BLaER1 (cell line): ENCODE measurements around the gene APC2.

ENCODE experiments used
- H3K27ac ChIP-seq: shearing (Covaris generic); formaldehyde crosslinking; 2 replicates; pipeline ENCODE4 v1.8.1; 2022
- H3K27me3 ChIP-seq: shearing (Covaris generic); formaldehyde crosslinking; 2 replicates; pipeline ENCODE4 v1.8.1; 2022
- H3K36me3 ChIP-seq: shearing (Covaris generic); formaldehyde crosslinking; 2 replicates; pipeline ENCODE4 v1.8.1; 2022
- H3K4me1 ChIP-seq: shearing (Covaris generic); formaldehyde crosslinking; 2 replicates; pipeline ENCODE4 v1.8.1; 2022
- H3K4me2 ChIP-seq: shearing (Covaris generic); formaldehyde crosslinking; 2 replicates; pipeline ENCODE4 v1.8.1; 2022
- H3K4me3 ChIP-seq: shearing (Covaris generic); formaldehyde crosslinking; 2 replicates; pipeline ENCODE4 v1.8.1; 2022
- H3K9ac ChIP-seq: shearing (Covaris generic); formaldehyde crosslinking; 2 replicates; pipeline ENCODE4 v1.8.1; 2022
- H3K9me3 ChIP-seq: shearing (Covaris generic); formaldehyde crosslinking; 2 replicates; pipeline ENCODE4 v1.8.1; 2022
- H4K20me1 ChIP-seq: shearing (Covaris generic); formaldehyde crosslinking; 2 replicates; pipeline ENCODE4 v1.8.1; 2022
- Cebpa-rat ChIP-seq: shearing (Covaris generic); IDR thresholded peaks from 2 replicates; pipeline ENCODE4 v1.8.1; 2022

Gene APC2

DNA sequence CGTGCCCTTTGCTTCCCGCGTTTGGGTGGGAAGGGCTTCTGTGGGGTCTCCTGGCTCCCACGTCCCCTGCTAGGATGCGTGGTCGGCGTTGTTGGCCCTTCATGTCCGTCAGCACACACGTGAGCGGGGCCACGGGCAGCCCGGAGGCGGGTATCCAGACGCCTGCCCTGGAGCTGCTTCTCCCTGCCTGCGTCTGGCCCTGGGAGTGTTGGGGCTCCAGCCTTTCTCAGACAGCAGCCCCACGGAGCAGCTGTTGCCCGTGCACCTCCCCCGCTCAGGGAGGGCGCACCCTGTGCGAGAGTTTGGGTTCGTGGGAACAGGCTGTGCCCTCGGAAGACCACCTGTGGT is 28.0 kb upstream of the APC2 start:
- Histone ChIP-seq H3K4me1 (peaks cover 58% of the 10 kb centered on the region), H3K4me2 (no peak overlapping the region), H3K9me3 (no peaks in the 10 kb centered on the region), H4K20me1 (peaks cover 100% of the 10 kb centered on the region), H3K4me3 (no peak overlapping the region), H3K27ac (no peak overlapping the region), H3K9ac (peak overlapping the region; percentile 35; the same call in 1 of the 2 replicates), H3K36me3 (peaks cover 88% of the 10 kb centered on the region), H3K27me3 (no peaks in the 10 kb centered on the region)
- TF ChIP-seq Cebpa-rat: no peak

DNA sequence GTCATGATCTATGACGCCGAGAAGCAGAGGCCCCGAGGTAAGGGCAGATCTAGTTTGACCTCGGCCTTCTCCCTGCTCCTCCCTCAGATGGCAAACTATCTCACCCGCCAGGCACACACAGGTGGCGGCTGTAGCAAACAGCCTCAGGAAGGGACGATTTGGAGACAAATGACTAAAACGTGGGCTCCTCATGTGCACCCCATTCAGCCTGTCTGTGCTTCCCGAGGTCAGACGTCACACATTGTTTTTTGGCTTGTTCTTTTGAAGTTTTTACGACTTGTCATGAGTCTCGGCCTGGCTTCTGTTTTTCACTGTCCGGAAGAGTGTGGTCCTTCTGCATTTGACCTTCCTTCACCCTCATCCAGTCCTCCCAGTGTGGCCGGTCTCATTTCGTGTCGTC is 27.6 kb upstream of the APC2 start:
- Histone ChIP-seq H3K27ac (no peak overlapping the region), H3K9ac (peak overlapping the region; percentile 35; the same call in 1 of the 2 replicates), H3K36me3 (peaks cover 84% of the 10 kb centered on the region), H4K20me1 (peaks cover 100% of the 10 kb centered on the region), H3K4me3 (no peak overlapping the region), H3K9me3 (no peaks in the 10 kb centered on the region), H3K27me3 (no peaks in the 10 kb centered on the region), H3K4me1 (peaks cover 62% of the 10 kb centered on the region), H3K4me2 (peak overlapping the region; percentile 83; the same call in 1 of the 2 replicates)
- no peak for TF ChIP-seq Cebpa-rat

DNA sequence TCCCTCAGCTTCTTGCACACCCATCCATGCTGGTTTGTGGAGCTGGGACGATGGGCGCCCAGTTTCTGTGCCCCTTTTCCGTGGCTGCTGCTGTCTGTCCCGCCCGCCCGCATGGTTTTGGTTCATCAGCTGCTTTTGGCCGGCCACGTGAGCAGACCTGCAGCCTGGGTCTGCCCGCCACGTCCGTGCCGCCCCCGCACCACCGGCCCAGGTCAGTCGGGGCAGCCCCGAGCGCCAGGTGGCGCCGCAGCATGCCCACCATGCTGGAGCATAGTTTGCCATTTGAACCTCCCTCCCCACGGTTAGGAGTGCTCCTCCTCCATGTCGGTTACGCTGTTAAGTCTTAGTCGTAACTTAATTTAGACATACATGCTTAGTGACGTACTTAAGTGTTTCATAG is 27.0 kb upstream of the APC2 start:
- H3K9ac ChIP-seq: peak overlapping the region; percentile 48; the same call in 1 of the 2 replicates
- H3K9me3 ChIP-seq: no peaks in the 10 kb centered on the region
- TF ChIP-seq Cebpa-rat: no peak
- peak overlapping the region; percentile 83 for H3K4me2 ChIP-seq
- H3K27ac ChIP-seq: no peak overlapping the region
- H3K27me3 ChIP-seq: no peaks in the 10 kb centered on the region
- H3K36me3 ChIP-seq: peaks cover 78% of the 10 kb centered on the region
- peaks cover 100% of the 10 kb centered on the region for H4K20me1 ChIP-seq
- H3K4me3 ChIP-seq: no peak overlapping the region
- peaks cover 68% of the 10 kb centered on the region for H3K4me1 ChIP-seq

DNA sequence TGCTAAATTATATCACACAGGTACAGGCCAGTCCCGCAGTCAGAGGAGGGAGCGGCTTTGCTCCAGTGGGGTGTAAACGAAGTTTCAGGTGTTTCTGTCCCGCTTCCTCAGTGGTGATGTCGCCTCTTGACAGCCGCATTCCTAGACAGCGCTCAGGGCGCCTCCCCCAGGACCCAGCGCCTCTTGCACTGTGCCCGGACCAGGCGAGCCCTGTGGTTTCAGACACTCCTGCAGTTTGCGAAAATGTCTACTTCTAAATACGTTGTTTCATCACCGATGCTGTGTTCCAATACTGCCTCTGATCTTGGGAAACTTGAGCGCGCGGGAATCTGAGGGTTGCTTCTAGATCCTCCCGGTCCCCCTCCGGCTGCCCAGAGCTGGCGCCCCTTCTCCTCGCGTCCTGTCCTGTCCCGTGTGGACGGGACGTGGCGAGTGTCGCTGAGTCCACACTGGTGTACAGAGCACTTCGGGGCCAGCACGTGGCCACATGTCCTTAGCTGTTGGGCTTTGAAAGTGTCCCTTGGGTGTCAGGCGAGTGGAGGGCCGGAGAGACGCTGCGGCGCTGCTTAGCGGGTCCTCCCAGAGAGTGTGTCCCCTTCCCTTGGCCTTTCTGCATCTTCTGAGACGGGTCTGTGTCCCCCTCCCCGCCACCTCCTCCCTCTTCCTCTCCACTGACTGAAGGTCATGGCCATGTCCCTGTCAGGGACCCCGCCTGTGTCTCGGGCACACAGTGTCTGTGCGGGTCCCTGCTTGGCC is 26.3 kb upstream of the APC2 start:
- H3K9me3 ChIP-seq: no peaks in the 10 kb centered on the region
- H4K20me1 ChIP-seq: peaks cover 100% of the 10 kb centered on the region
- H3K27me3 ChIP-seq: no peaks in the 10 kb centered on the region
- H3K4me3 ChIP-seq: no peak overlapping the region
- H3K9ac ChIP-seq: peak overlapping the region; percentile 48; the same call in 1 of the 2 replicates
- H3K36me3 ChIP-seq: peaks cover 77% of the 10 kb centered on the region
- H3K27ac ChIP-seq: peak overlapping the region; percentile 41; the same call in 1 of the 2 replicates
- H3K4me1 ChIP-seq: peaks cover 74% of the 10 kb centered on the region
- no peak for TF ChIP-seq Cebpa-rat
- peak overlapping the region; percentile 83 for H3K4me2 ChIP-seq

DNA sequence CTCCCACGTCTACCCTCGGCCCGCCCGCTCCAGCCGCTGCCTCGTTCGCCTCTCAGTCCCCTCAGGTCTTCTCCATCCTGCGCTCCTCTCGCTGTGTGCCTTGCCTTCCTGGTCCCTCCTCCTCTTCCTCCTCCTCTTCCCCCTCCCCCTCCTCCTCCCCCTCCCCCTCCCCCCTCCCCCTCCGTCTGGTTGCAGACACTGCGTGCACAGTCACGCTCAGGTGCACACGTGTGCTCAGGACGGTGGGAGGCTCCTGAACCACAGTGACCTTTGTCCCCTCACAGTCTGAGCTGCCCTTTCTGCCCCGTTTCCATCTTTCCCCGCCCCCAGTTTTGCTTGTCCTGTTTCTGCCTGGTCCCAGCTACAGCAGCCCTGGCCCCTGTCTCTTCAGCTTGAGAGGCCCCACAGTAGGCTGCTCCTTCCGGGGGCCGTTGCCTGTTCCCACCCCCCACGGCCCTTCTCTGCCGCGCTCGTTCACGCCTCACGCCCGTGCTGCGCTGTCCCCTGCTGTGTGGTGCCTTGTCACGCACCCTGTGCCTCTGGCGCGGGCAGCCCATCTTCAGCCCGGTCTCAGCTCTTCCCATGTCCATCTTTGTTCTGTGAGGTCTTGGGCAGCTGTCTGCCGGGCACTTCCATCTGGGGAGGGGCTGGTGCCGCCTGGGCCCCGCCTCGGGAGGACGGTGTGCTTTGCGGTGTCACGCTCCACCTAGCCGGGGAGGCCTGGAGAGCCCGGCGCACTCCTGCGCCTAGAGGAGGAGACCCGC is 25.5 kb upstream of the APC2 start:
- Histone ChIP-seq H3K9ac (peak overlapping the region; percentile 48; the same call in 1 of the 2 replicates), H3K4me3 (no peak overlapping the region), H4K20me1 (peaks cover 100% of the 10 kb centered on the region), H3K4me1 (peaks cover 82% of the 10 kb centered on the region), H3K27ac (peak overlapping the region; percentile 41; the same call in 1 of the 2 replicates), H3K4me2 (peak overlapping the region; percentile 94), H3K36me3 (peaks cover 77% of the 10 kb centered on the region), H3K27me3 (no peaks in the 10 kb centered on the region), H3K9me3 (no peaks in the 10 kb centered on the region)
- TF ChIP-seq Cebpa-rat: no peak

DNA sequence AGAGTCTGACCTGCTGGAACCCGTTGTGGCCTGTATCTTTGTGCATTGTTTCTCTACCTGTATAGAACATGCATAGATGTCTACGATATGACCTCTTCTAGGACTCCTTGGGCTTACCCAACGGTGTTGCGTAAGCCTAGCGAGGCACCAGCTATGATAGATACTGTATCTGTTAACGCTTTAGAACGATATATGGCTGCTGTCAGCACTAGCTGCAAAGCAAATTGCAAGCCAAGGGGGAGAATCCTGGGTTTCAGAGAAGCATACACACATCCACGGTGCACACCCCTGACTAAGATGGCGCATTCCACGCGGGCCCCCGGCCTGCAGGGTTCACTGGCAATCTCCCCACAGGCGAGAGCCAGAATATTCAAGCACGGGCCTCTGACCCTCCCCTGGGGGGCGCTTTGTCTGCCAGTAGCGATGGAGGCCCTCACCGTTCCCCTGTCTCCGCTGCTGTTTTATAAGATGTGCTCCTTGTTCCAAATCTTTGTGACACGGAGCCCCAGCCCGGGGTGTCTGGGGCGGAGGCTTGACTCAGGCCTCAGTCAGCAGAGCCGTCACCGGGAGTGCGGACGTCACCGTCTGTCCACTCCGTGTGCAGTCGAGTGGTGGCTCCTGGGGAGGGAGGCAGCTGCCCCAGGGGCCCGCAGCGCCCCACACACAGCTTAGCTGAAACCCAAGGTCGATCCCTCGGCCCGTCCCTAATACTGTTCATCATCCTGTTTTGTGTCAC is 24.7 kb upstream of the APC2 start:
- Histone ChIP-seq H3K4me2 (peak overlapping the region; percentile 94), H3K9me3 (no peaks in the 10 kb centered on the region), H4K20me1 (peaks cover 100% of the 10 kb centered on the region), H3K4me1 (peaks cover 89% of the 10 kb centered on the region), H3K9ac (peak overlapping the region; percentile 63), H3K4me3 (no peak overlapping the region), H3K36me3 (peaks cover 78% of the 10 kb centered on the region), H3K27me3 (no peaks in the 10 kb centered on the region), H3K27ac (no peak overlapping the region)
- TF ChIP-seq Cebpa-rat: peak; percentile 79

DNA sequence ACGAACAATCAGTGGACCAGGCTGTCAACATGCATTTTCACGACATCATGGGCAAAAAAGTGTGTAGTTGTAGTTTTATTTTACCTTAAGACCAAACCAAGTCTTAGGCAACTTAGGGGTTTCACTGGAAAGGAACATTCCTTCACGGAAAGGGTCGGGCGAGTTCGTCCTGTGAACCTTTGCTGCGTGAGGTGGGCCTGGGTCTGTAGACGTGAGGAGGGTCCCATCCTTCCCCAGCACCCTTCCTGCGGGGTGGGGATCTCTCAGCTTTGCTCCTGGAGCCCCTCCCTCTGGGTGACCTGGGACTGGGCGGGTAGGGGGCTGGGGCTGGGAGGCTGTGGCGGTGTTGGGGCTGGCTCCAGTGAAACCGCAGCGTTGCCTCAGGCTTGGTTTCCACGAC is 24.0 kb upstream of the APC2 start:
- peaks cover 78% of the 10 kb centered on the region for H3K36me3 ChIP-seq
- H3K9ac ChIP-seq: peak overlapping the region; percentile 63
- H3K4me2 ChIP-seq: peak overlapping the region; percentile 94
- H4K20me1 ChIP-seq: peaks cover 99% of the 10 kb centered on the region
- H3K27me3 ChIP-seq: no peaks in the 10 kb centered on the region
- H3K4me1 ChIP-seq: peaks cover 89% of the 10 kb centered on the region
- H3K27ac ChIP-seq: peak overlapping the region; percentile 47; the same call in 1 of the 2 replicates
- H3K4me3 ChIP-seq: no peak overlapping the region
- no peak for TF ChIP-seq Cebpa-rat
- H3K9me3 ChIP-seq: no peaks in the 10 kb centered on the region

DNA sequence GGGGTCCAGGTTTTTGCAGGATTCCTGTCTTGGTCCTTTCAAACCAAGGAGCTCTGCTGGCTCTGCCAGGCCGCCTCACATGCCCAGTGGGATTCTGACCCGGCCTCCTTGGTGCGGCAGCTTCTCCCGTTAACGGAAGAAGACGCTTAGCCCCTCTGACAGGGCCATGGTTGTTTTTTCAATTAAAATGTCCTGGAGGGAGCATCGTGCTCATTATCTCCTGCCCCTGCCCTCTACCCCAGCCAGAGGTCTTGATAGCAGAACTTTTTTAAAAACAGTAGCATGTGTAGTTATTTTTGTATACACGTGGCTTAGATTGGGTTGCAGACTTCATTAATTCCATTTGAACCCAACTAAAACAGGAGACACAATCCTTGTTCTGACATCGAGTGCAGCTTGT is 23.2 kb upstream of the APC2 start:
- Histone ChIP-seq H3K4me2 (peak overlapping the region; percentile 94), H3K36me3 (peaks cover 78% of the 10 kb centered on the region), H3K27ac (peak overlapping the region; percentile 58), H4K20me1 (peaks cover 99% of the 10 kb centered on the region), H3K4me1 (peaks cover 82% of the 10 kb centered on the region), H3K9me3 (no peaks in the 10 kb centered on the region), H3K9ac (peak overlapping the region; percentile 63; the same call in 1 of the 2 replicates), H3K27me3 (no peaks in the 10 kb centered on the region), H3K4me3 (no peak overlapping the region)
- TF ChIP-seq Cebpa-rat: no peak

DNA sequence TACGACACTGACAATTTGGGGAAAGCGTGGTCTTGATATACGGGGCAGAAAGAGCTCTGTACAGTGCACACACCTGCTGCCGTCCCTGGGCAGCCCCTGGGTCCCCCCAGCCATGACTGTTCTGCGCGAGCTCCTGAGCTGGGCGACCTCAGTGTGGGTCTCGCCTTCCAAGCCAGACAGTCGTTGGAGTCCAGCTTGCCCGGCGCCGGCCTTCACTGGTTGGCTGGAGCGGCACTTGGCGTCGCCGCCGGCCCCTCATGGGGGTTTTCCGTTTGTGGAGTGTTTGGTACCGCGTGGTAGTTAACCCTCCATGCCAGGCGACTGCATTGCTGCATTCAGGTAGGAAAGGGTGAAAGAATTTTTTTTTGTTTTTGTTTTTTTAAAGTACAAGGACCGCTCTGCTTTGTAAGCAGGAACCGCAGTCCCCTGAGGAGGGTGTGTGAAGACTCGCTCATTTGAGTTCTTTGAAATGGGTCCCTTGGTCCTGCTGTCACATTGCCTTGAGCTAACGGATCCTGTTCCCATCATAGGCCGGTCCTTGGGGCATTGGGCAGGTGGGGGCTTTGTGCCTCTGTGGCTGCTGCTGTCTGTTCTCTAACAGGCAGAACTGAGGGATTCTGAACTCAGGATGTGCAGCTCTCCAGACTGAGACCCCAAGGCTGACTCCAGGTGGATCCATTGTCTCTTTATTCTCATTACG is 22.6 kb upstream of the APC2 start:
- peaks cover 78% of the 10 kb centered on the region for H3K36me3 ChIP-seq
- no peaks in the 10 kb centered on the region for H3K9me3 ChIP-seq
- peaks cover 76% of the 10 kb centered on the region for H3K4me1 ChIP-seq
- H3K9ac ChIP-seq: peak overlapping the region; percentile 63; the same call in 1 of the 2 replicates
- H3K4me2 ChIP-seq: peak overlapping the region; percentile 94
- peaks cover 99% of the 10 kb centered on the region for H4K20me1 ChIP-seq
- H3K27ac ChIP-seq: peak overlapping the region; percentile 58
- no peak for TF ChIP-seq Cebpa-rat
- peak overlapping the region; percentile 43; the same call in 1 of the 2 replicates for H3K4me3 ChIP-seq
- no peaks in the 10 kb centered on the region for H3K27me3 ChIP-seq
